ENCODE results near the gene C6orf118.
A peak's percentile ranks its signal among the peaks of the same experiment; 100 is the strongest.

Gene C6orf118

GRCh38 chr6:165244524-165245247 is 64.7 kb downstream of the C6orf118 start:
- no peak for FAIRE-seq

GRCh38 chr6:165243801-165244200 is 65.6 kb downstream of the C6orf118 start:
- FAIRE-seq = no peak

- FAIRE-seq = no peak
These were observed 73.1 kb downstream of the C6orf118 start for GRCh38 chr6:165236326-165236725.

- no peak for FAIRE-seq
These were observed 76.5 kb downstream of the C6orf118 start for GRCh38 chr6:165232731-165233488.

GRCh38 chr6:165231581-165232561 is 77.5 kb downstream of the C6orf118 start:
- FAIRE-seq = peak; percentile 97

- FAIRE-seq = no peak
These were observed 78.2 kb downstream of the C6orf118 start for GRCh38 chr6:165231177-165231576.

All from A204.1 (cell line).